ENCODE data around the gene ITM2C.

Gene ITM2C

GRCh38 chr2:230868947-230869913 lies 4.5 kb downstream of the ITM2C start:
- H3K4me3 ChIP-seq (ENCODE audit: low read depth, low read length), result no peak overlapping the region
- no peak for DNase-seq (ENCODE audit: low read depth)
- no peak for TF ChIP-seq CTCF (IDR thresholded peaks at IDR 0.05; ENCODE audit: low read depth, low read length, missing control alignments)

GRCh38 chr2:230869914-230870543 lies 5.3 kb downstream of the ITM2C start:
- no peak for DNase-seq (ENCODE audit: low read depth)
- H3K4me3 ChIP-seq (ENCODE audit: low read depth, low read length), result no peak overlapping the region; the same call in 1 of the 2 replicates
- no peak for TF ChIP-seq CTCF (IDR thresholded peaks at IDR 0.05; ENCODE audit: low read depth, low read length, missing control alignments)

GRCh38 chr2:230870544-230871360 lies 6.0 kb downstream of the ITM2C start:
- H3K4me3 ChIP-seq (ENCODE audit: low read depth, low read length), result no peak overlapping the region; the same call in 1 of the 2 replicates
- no peak for DNase-seq (ENCODE audit: low read depth)
- TF ChIP-seq CTCF (IDR thresholded peaks at IDR 0.05; ENCODE audit: low read depth, low read length, missing control alignments), result no peak

GRCh38 chr2:230871361-230872150 lies 6.8 kb downstream of the ITM2C start:
- DNase-seq (ENCODE audit: low read depth), result no peak

GRCh38 chr2:230872151-230872967 lies 7.6 kb downstream of the ITM2C start:
- TF ChIP-seq CTCF (IDR thresholded peaks at IDR 0.05; ENCODE audit: low read depth, low read length, missing control alignments), result no peak
- DNase-seq (ENCODE audit: low read depth), result no peak
- peak overlapping the region; percentile 23 for H3K4me3 ChIP-seq (ENCODE audit: low read depth, low read length)

More at GRCh38 chr2:230871361-230872150, 6.8 kb downstream of the ITM2C start:
- no peak overlapping the region; the same call in 1 of the 2 replicates for H3K4me3 ChIP-seq (ENCODE audit: low read depth, low read length)
- TF ChIP-seq CTCF (IDR thresholded peaks at IDR 0.05; ENCODE audit: low read depth, low read length, missing control alignments), result no peak

Data from GM12864 (cell line).